ENCODE measurements around the gene HSD17B1.

The HSD17B1 gene

GRCh38 chr17:42512246-42512645, 40.5 kb upstream of the HSD17B1 start:
- Histone ChIP-seq H3K27ac (peak overlapping the region; percentile 92), H3K4me3 (no peak overlapping the region), H3K9me3 (no peaks in the 10 kb centered on the region), H3K27me3 (no peaks in the 10 kb centered on the region), H3K36me3 (peaks cover 17 to 65% (median 52%) of the 10 kb centered on the region in 3 donors), H3K4me1 (peaks cover 0 to 58% (median 46%) of the 10 kb centered on the region in 4 donors)
- no peak for TF ChIP-seq CTCF (IDR thresholded peaks at IDR 0.05)
- intact Hi-C loops (cut with DNase I; ENCODE audit: low total_unique reads), result loop anchor here (5.0 kb wide), 1 partner anchor 85 kb away; no protein-coding TSS in a partner anchor
- no peak for DNase-seq

GRCh38 chr17:42512733-42513251, 39.9 kb upstream of the HSD17B1 start:
- Histone ChIP-seq H3K4me1 (peaks cover 0 to 63% (median 51%) of the 10 kb centered on the region in 4 donors), H3K27ac (peak overlapping the region; percentile 92), H3K9me3 (no peaks in the 10 kb centered on the region), H3K36me3 (peaks cover 12 to 60% (median 46%) of the 10 kb centered on the region in 3 donors), H3K4me3 (no peak overlapping the region), H3K27me3 (no peaks in the 10 kb centered on the region)
- DNase-seq, result no peak
- TF ChIP-seq CTCF (IDR thresholded peaks at IDR 0.05), result no peak
- intact Hi-C loops (cut with DNase I; ENCODE audit: low total_unique reads), result loop anchor here (5.0 kb wide), 1 partner anchor 85 kb away; no protein-coding TSS in a partner anchor

DNA sequence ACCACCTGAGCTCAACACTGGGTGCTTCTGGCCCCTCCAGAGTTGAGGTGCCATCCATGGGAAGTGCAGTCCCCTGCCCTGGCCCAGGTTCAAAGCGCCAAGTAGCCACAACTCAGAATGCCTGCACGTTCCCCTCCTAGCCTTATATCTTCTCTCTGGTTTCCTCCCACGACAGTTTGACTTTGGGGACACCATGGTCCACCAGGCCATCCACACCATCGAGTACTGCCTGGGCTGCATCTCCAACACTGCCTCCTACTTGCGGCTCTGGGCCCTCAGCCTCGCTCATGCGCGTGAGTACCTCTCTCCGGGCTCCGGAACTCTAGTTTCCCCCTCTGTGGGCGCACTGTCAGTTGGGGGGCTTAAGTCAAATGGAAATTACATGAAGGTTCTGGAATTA, 39.0 kb upstream of the HSD17B1 start:
- intact Hi-C loops (cut with DNase I; ENCODE audit: low total_unique reads), result loop anchor here (5.0 kb wide), 1 partner anchor 86 kb away; no protein-coding TSS in a partner anchor
- peak overlapping the region; percentile 92 for H3K27ac ChIP-seq
- no peak for DNase-seq
- H3K27me3 ChIP-seq, result no peaks in the 10 kb centered on the region
- H3K4me1 ChIP-seq, result peaks cover under 1 to 72% (median 59%) of the 10 kb centered on the region in 4 donors
- TF ChIP-seq CTCF (IDR thresholded peaks at IDR 0.05), result no peak
- H3K36me3 ChIP-seq, result peaks cover 3 to 51% (median 37%) of the 10 kb centered on the region in 3 donors
- no peaks in the 10 kb centered on the region for H3K9me3 ChIP-seq
- H3K4me3 ChIP-seq, result no peak overlapping the region

GRCh38 chr17:42514279-42514678, 38.4 kb upstream of the HSD17B1 start:
- peak overlapping the region; percentile 92 for H3K27ac ChIP-seq

GRCh38 chr17:42514867-42515266, 37.9 kb upstream of the HSD17B1 start:
- no peak overlapping the region for H3K4me3 ChIP-seq
- no peak for TF ChIP-seq CTCF (IDR thresholded peaks at IDR 0.05)
- intact Hi-C loops (cut with DNase I; ENCODE audit: low total_unique reads), result loop anchor here (5.0 kb wide), 3 partner anchors 88 to 193 kb away; no protein-coding TSS in a partner anchor
- peak overlapping the region; percentile 92 for H3K27ac ChIP-seq
- no peaks in the 10 kb centered on the region for H3K27me3 ChIP-seq
- H3K36me3 ChIP-seq, result peaks cover 0 to 39% (median 25%) of the 10 kb centered on the region in 3 donors
- peaks cover 9 to 78% (median 63%) of the 10 kb centered on the region in 4 donors for H3K4me1 ChIP-seq
- DNase-seq, result no peak
- no peaks in the 10 kb centered on the region for H3K9me3 ChIP-seq

More at GRCh38 chr17:42514279-42514678, 38.4 kb upstream of the HSD17B1 start:
- Histone ChIP-seq H3K4me3 (no peak overlapping the region), H3K36me3 (peaks cover 0 to 45% (median 31%) of the 10 kb centered on the region in 3 donors), H3K9me3 (no peaks in the 10 kb centered on the region), H3K4me1 (peaks cover 6 to 78% (median 62%) of the 10 kb centered on the region in 4 donors), H3K27me3 (no peaks in the 10 kb centered on the region)
- intact Hi-C loops (cut with DNase I; ENCODE audit: low total_unique reads), result loop anchor here (5.0 kb wide), 1 partner anchor 87 kb away; no protein-coding TSS in a partner anchor
- DNase-seq, result no peak
- no peak for TF ChIP-seq CTCF (IDR thresholded peaks at IDR 0.05)

All from tibial artery (tissue), 4 donors.